Gastrocnemius medialis (tissue), 4 donors: ENCODE data around the gene MOGAT1. TPM values are rescaled to one million over a fixed set of nuclear protein-coding genes. Genes with fewer than 3 reads are reported as not detected.

Source experiments
- ATAC-seq, 2 donors: fragments of 150-250 bp; one replicate each; pipeline ENCODE4 v1.9.1; 2016
- DNase-seq, 2 donors: peaks; one replicate each; pipeline ENCODE4 v3.0.0-alpha.2; 2019
- H3K27ac ChIP-seq, 4 donors: fragments of 200-600 bp; sonication (generic); 1 replicate in 1 of 4; 2 replicates in 3 of 4; pipeline ENCODE4 v1.5.1; 2016 to 2018; ENCODE audit warnings: mild to moderate bottlenecking in 2 of 4, moderate library complexity in 1 of 4
- H3K27me3 ChIP-seq, 3 donors: fragments of 200-600 bp; sonication (generic) in 2 of 3; 1 replicate in 1 of 3; 2 replicates in 2 of 3; pipeline versions ENCODE4 v1.5.1 to v1.6.0; 2016 to 2019; ENCODE audit warnings: mild to moderate bottlenecking in 1 of 3, moderate library complexity in 1 of 3
- H3K36me3 ChIP-seq, 2 donors: fragments of 200-600 bp; sonication (generic) in 1 of 2; one replicate each; pipeline ENCODE4 v1.5.1; 2017 to 2018
- H3K4me1 ChIP-seq, 2 donors: fragments of 200-600 bp; sonication (generic) in 1 of 2; one replicate each; pipeline ENCODE4 v1.5.1; 2016 to 2017; ENCODE audit warnings: mild to moderate bottlenecking in 2 of 2
- H3K4me3 ChIP-seq, 4 donors: fragments of 200-600 bp; sonication (generic) in 3 of 4; 1 replicate in 1 of 4; 2 replicates in 3 of 4; pipeline ENCODE4 v1.5.1; 2016 to 2019; ENCODE audit warnings: mild to moderate bottlenecking in 2 of 4
- H3K9me3 ChIP-seq, 3 donors: fragments of 200-600 bp; sonication (generic) in 2 of 3; 1 replicate in 1 of 3; 2 replicates in 2 of 3; pipeline ENCODE4 v1.5.1; 2016 to 2019
- CTCF ChIP-seq, 5 experiments: fragments of 450-650 bp in 3 of 5; fragments of 200-600 bp in 2 of 5; sonication (generic) in 2 of 5; IDR thresholded peaks in 4 of 5; conservative IDR thresholded peaks in 1 of 5; 1 replicate in 4 of 5; 2 replicates in 1 of 5; pipeline ENCODE4 v1.5.1; 2016 to 2019; ENCODE audit warnings: antibody characterized with exemption in 5 of 5, mild to moderate bottlenecking in 3 of 5, moderate library complexity in 3 of 5
- POLR2A ChIP-seq, 2 donors: fragments of 450-650 bp; IDR thresholded peaks; one replicate each; pipeline ENCODE4 v1.6.1; 2017; ENCODE audit warnings: antibody characterized with exemption in 2 of 2, mild to moderate bottlenecking in 2 of 2, moderate library complexity in 2 of 2
- in situ Hi-C, 4 donors: fragments of 200-750 bp; cut with MboI; loops; one replicate each; pipeline versions ENCODE4 v1.15.0 to v1.8.0; 2017; ENCODE audit warnings: low sequenced_read_pairs in 4 of 4
- intact Hi-C: fragments of 100-400 bp; cut with DNase I; formaldehyde crosslinking; loops from one replicate; pipeline ENCODE4 v1.15.1; 2023; ENCODE audit warnings: low total_unique reads
- total RNA-seq, 4 donors: library from RNA; depleted of rRNA; stranded (reverse); fragments of >200 nt; gene quantifications; one replicate each; pipeline versions ENCODE4 v1.1.0 to v1.2.3, GENCODE V29; 2016

The MOGAT1 gene
- total RNA-seq, 4 donors from 2014 or later = not detected

GRCh38 chr2:222646008-222646407, 25.4 kb upstream of the MOGAT1 start:
- intact Hi-C loops (no loop called here), in situ Hi-C loops (no loop called here)
- H3K36me3 ChIP-seq = peaks cover 0 to 50% of the 10 kb centered on the region in 2 donors
- DNase-seq (no peak), ATAC-seq (no peak)
- H3K4me3 ChIP-seq = no peak overlapping the region
- H3K4me1 ChIP-seq = no peaks in the 10 kb centered on the region
- H3K9me3 ChIP-seq = no peaks in the 10 kb centered on the region
- H3K27me3 ChIP-seq = no peaks in the 10 kb centered on the region
- no peak overlapping the region for H3K27ac ChIP-seq
- no peak for TF ChIP-seq CTCF (IDR thresholded peaks at IDR 0.05 in 4 of 5, conservative IDR thresholded peaks at IDR 0.05 in 1 of 5)
- no peak for TF ChIP-seq POLR2A (IDR thresholded peaks at IDR 0.05)

- Histone ChIP-seq H3K9me3 (no peaks in the 10 kb centered on the region), H3K36me3 (peaks cover 0 to 38% of the 10 kb centered on the region in 2 donors), H3K4me1 (peaks cover 21 to 29% of the 10 kb centered on the region in 2 donors), H3K27ac (no peak overlapping the region), H3K27me3 (no peaks in the 10 kb centered on the region), H3K4me3 (no peak overlapping the region)
- DNase-seq (no peak), ATAC-seq (no peak)
- intact Hi-C loops (loop anchor here (10.0 kb wide), 1 partner anchor 1305 kb away; the partner anchor contains the start of gene MRPL44), in situ Hi-C loops (no loop called here)
- TF ChIP-seq CTCF (IDR thresholded peaks at IDR 0.05 in 4 of 5, conservative IDR thresholded peaks at IDR 0.05 in 1 of 5) = no peak
- no peak for TF ChIP-seq POLR2A (IDR thresholded peaks at IDR 0.05)
Measured at GRCh38 chr2:222649801-222650200, 21.7 kb upstream of the MOGAT1 start.

GRCh38 chr2:222651718-222652418, 19.6 kb upstream of the MOGAT1 start:
- Histone ChIP-seq H3K4me3 (no peak overlapping the region), H3K4me1 (peaks cover 32 to 36% of the 10 kb centered on the region in 2 donors), H3K27me3 (no peaks in the 10 kb centered on the region), H3K27ac (no peak overlapping the region), H3K36me3 (peaks cover 0 to 18% of the 10 kb centered on the region in 2 donors), H3K9me3 (no peaks in the 10 kb centered on the region)
- ATAC-seq (no peak), DNase-seq (no peak)
- TF ChIP-seq CTCF (IDR thresholded peaks at IDR 0.05 in 4 of 5, conservative IDR thresholded peaks at IDR 0.05 in 1 of 5) (no peak), POLR2A (IDR thresholded peaks at IDR 0.05) (no peak)
- in situ Hi-C loops (no loop called here), intact Hi-C loops (loop anchor here (10.0 kb wide), 1 partner anchor 1303 kb away; the partner anchor contains the start of gene MRPL44)

- Histone ChIP-seq H3K27me3 (no peaks in the 10 kb centered on the region), H3K9me3 (no peaks in the 10 kb centered on the region), H3K4me1 (peaks cover 35 to 38% of the 10 kb centered on the region in 2 donors), H3K27ac (peak overlapping the region in 1 of 4 donors; percentile 29), H3K36me3 (peaks cover 0 to 10% of the 10 kb centered on the region in 2 donors), H3K4me3 (no peak overlapping the region)
- in situ Hi-C loops = no loop called here
- no peak for ATAC-seq
- intact Hi-C loops = loop anchor here (10.0 kb wide), 1 partner anchor 1302 kb away; the partner anchor contains the start of gene MRPL44
- DNase-seq = no peak
- no peak for TF ChIP-seq POLR2A (IDR thresholded peaks at IDR 0.05)
- TF ChIP-seq CTCF (IDR thresholded peaks at IDR 0.05 in 4 of 5, conservative IDR thresholded peaks at IDR 0.05 in 1 of 5) = no peak
Measured at GRCh38 chr2:222652491-222653255, 18.8 kb upstream of the MOGAT1 start.
